HepG2 (cell line): ENCODE measurements around the gene COL27A1. TPM values are rescaled to one million over a fixed set of nuclear protein-coding genes. Genes with fewer than 3 reads are reported as not detected.

Experiments
- ATF1 ChIP-seq: IDR thresholded peaks from 2 replicates; pipeline ENCODE4 v1.6.1; 2016; ENCODE audit warnings: mild to moderate bottlenecking, control low read depth
- EHMT2 ChIP-seq: fragments of 200-600 bp; sonication (generic); IDR thresholded peaks from 2 replicates; pipeline ENCODE4 v1.7.0; 2017; ENCODE audit warnings: antibody characterized with exemption, low read depth, low read length, borderline replicate concordance
- IRF2 ChIP-seq: IDR thresholded peaks from 2 replicates; pipeline ENCODE4 v1.6.1; 2018; ENCODE audit warnings: missing genetic modification reagents, missing compliant biosample characterization
- KAT7 ChIP-seq: IDR thresholded peaks from 2 replicates; pipeline ENCODE4 v1.6.1; 2018; ENCODE audit warnings: borderline replicate concordance, missing compliant biosample characterization
- MNT ChIP-seq: fragments of 450-650 bp; IDR thresholded peaks from 2 replicates; pipeline ENCODE4 v1.6.1; 2016
- NBN ChIP-seq: fragments of 450-650 bp; conservative IDR thresholded peaks from 2 replicates; pipeline ENCODE4 v1.6.1; 2017
- PATZ1 ChIP-seq: sonication (generic); formaldehyde crosslinking; IDR thresholded peaks from 2 replicates; pipeline ENCODE4 v1.4.0; 2020; ENCODE audit warnings: missing genetic modification reagents
- SAFB2 ChIP-seq: sonication (generic); formaldehyde crosslinking; IDR thresholded peaks from 2 replicates; pipeline ENCODE4 v1.5.1; 2020; ENCODE audit warnings: missing genetic modification reagents, low read depth, mild to moderate bottlenecking, borderline replicate concordance
- SKIL ChIP-seq: sonication (generic); formaldehyde crosslinking; IDR thresholded peaks from 2 replicates; pipeline ENCODE4 v1.8.0; 2022; ENCODE audit warnings: missing genetic modification reagents, mild to moderate bottlenecking, moderate library complexity, borderline replicate concordance
- SMARCE1 ChIP-seq: fragments of 450-650 bp; IDR thresholded peaks from 2 replicates; pipeline ENCODE4 v1.6.1; 2017; ENCODE audit warnings: borderline replicate concordance
- TEAD3 ChIP-seq: optimal IDR thresholded peaks from 2 replicates; pipeline ENCODE3; 2016; ENCODE audit warnings: borderline replicate concordance
- ZBTB42 ChIP-seq: sonication (generic); formaldehyde crosslinking; IDR thresholded peaks from 2 replicates; pipeline ENCODE4 v1.5.0; 2020; ENCODE audit warnings: mild to moderate bottlenecking, missing genetic modification reagents
- ZFP36L2 ChIP-seq: sonication (generic); formaldehyde crosslinking; IDR thresholded peaks from 2 replicates; pipeline ENCODE4 v1.4.0; 2020; ENCODE audit warnings: missing genetic modification reagents
- ZNF337 ChIP-seq: sonication (generic); formaldehyde crosslinking; IDR thresholded peaks from 2 replicates; pipeline ENCODE4 v1.5.1; 2020; ENCODE audit warnings: missing genetic modification reagents, low read depth, mild to moderate bottlenecking, borderline replicate concordance
- ZNF512 ChIP-seq: sonication (generic); formaldehyde crosslinking; IDR thresholded peaks from 2 replicates; pipeline ENCODE4 v1.4.0; 2020; ENCODE audit warnings: mild to moderate bottlenecking, missing genetic modification reagents
- ZNF567 ChIP-seq: sonication (generic); formaldehyde crosslinking; IDR thresholded peaks from 2 replicates; pipeline ENCODE4 v1.8.1; 2023; ENCODE audit warnings: mild to moderate bottlenecking, missing genetic modification reagents, borderline replicate concordance
- ZNF740 ChIP-seq: sonication (generic); formaldehyde crosslinking; IDR thresholded peaks from 2 replicates; pipeline ENCODE4 v1.4.0; 2020; ENCODE audit warnings: missing genetic modification reagents
- ZNF766 ChIP-seq: sonication (generic); formaldehyde crosslinking; IDR thresholded peaks from 2 replicates; pipeline ENCODE4 v1.5.0; 2020; ENCODE audit warnings: missing genetic modification reagents, borderline replicate concordance
- ZNF784 ChIP-seq: sonication (generic); formaldehyde crosslinking; IDR thresholded peaks from 2 replicates; pipeline ENCODE4 v1.5.1; 2020; ENCODE audit warnings: missing genetic modification reagents, mild to moderate bottlenecking, borderline replicate concordance
- ZSCAN25 ChIP-seq: sonication (generic); formaldehyde crosslinking; IDR thresholded peaks from 2 replicates; pipeline ENCODE4 v1.8.0; 2022; ENCODE audit warnings: mild to moderate bottlenecking, missing genetic modification reagents
- polyA plus RNA-seq, 8 experiments: library from polyadenylated mRNA; depleted of rRNA in 3 of 8; stranded (reverse) in 7 of 8; unstranded in 1 of 8; fragments of >200 nt; fragmentation: Illumina TruSeq in 4 of 8; extraction: Trizol in 4 of 8; gene quantifications; 2 replicates each; pipeline versions ENCODE4 v1.2.1 to v1.2.3, GENCODE V29; 2011 to 2016; ENCODE audit warnings: low read depth in 4 of 8, missing spikeins in 1 of 8, mixed read lengths in 1 of 8; ENCODE audit not compliant: insufficient read depth in 1 of 8
- total RNA-seq, 5 experiments: library from RNA; depleted of rRNA; stranded (reverse); fragments of >200 nt; fragmentation: Illumina TruSeq; extraction: Trizol; gene quantifications; 2 replicates each; pipeline ENCODE4 v1.2.3, GENCODE V29; 2016; ENCODE audit warnings: low read depth in 1 of 5

COL27A1 gene
- total and polyA plus RNA-seq, 2 of the 13 experiments (the other 11 are each of a cell fraction or from before 2014, with no cell fraction given), result 71.3 to 89.1 TPM

GRCh38 chr9:114174876-114175771 lies 19.8 kb downstream of the COL27A1 start (continued):
- TF ChIP-seq ZNF740 (CRISPR knock-in tag) (peak; percentile 77), KAT7 (CRISPR knock-in tag) (peak; percentile 49; the same call in 1 of the 2 replicates), PATZ1 (CRISPR knock-in tag) (peak; percentile 94), MNT (no peak), NBN (no peak), ZFP36L2 (CRISPR knock-in tag) (0 out of 2 replicates have a peak, but pooled peaks have one; percentile 42), EHMT2 (no peak), SAFB2 (CRISPR knock-in tag) (peak; percentile 58; the same call in 1 of the 2 replicates), SMARCE1 (no peak), ZNF337 (no peak), ZSCAN25 (CRISPR knock-in tag) (peak; percentile 59; the same call in 1 of the 2 replicates), ATF1 (CRISPR knock-in tag) (no peak), ZNF784 (CRISPR knock-in tag) (peak; percentile 51; the same call in 1 of the 2 replicates), ZNF512 (CRISPR knock-in tag) (no peak), SKIL (no peak; the same call in 1 of the 2 replicates), IRF2 (CRISPR knock-in tag) (peak; percentile 66), ZNF567 (CRISPR knock-in tag) (0 out of 2 replicates have a peak, but pooled peaks have one; percentile 57), ZNF766 (peak; percentile 60; the same call in 1 of the 2 replicates), ZBTB42 (CRISPR knock-in tag) (no peak), TEAD3 (CRISPR knock-in tag) (peak; percentile 55)
